GM18861 (cell line): Measurements from ENCODE around the gene STIL.
"Not testable (repeated sequence)": the region's sequence is repeated elsewhere in the genome, so short reads cannot be mapped to it uniquely, and the experiment has no call there.

Source experiments
- ATAC-seq: cut with Tn5 transposase; IDR thresholded peaks from one replicate; pipeline ENCODE4 v1.9.1; 2021; ENCODE audit not compliant: unreplicated experiment

The STIL gene

DNA sequence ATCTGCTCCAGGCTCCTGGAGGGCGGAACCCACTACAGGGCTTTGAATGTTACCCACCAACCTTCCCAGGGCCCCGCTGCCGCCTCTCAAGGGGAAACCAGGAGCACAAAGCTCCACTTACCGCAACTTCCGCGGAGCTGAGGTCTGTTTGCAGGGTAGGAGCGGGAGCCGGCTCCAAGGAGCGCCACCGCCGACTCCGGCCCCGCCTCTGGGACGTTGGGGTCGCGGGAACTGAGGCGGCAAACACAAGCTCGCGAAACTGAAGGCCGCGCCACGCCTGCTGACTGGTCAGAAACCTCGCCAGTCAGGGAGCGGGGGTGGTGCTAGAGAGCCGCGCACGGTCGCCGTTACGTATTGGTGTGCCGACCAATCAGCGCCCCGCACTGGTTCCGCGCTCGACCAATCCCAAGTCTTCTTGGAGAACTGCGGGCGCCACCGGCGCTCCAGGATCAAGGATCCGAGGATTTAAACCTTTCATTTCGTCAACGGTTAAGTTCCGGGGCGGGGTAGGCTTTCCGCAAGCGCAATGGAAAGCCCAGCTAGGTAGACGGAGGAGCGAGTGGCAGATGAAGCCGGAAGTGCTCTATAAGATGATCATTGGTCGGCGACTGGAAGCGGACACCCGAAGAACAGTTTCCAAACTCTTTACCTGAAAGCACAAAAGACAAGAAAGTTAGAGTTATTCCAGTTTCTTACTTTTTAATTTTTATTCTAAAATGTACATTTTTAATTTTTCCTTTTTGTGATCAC lies at the start of gene STIL:
Gene STIL (minus strand): TSS at position 233 of the 750 bp plus-strand sequence. CDS start 3,828 bp downstream, outside the sequence.
- ATAC-seq, result peak; percentile 93

DNA sequence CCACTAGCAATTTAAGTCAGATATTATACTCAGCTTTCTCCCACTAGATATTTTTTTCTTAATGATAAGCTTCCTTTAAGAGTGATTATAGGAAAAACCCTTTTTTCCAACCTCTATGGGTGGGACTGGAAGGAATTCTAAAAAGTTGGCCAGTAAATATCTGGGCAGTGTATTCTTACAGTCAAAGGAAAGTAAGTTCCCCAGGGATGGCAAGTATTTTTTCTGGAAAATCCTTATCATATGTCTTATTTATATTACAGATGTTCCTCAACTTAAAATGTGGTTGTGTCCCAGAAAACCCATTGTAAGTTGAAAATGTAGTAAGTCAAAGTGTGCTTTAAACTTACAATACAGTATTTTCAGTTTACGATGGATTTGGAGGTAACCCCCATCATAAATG lies 48.9 kb upstream of the STIL start:
- no peak for ATAC-seq

DNA sequence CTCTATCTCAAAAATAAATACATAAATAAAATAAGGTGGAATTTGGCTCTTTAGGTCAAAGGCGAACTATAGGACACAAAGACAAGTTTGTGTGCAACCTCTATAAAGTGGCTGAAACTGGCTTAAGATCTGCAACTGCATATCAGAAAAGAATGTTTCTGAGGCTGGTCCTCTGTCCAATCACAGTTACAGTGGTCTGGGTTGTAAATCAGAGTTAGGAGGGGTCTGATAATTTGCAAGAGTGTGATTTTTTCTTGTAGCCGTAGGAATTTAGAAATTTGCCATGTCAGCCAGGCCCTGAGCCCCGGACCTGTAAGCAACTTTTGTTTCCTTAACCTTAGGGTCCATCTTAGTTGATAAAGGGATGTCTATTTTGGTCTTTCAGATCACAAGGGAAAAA lies 47.4 kb upstream of the STIL start:
- no peak for ATAC-seq

DNA sequence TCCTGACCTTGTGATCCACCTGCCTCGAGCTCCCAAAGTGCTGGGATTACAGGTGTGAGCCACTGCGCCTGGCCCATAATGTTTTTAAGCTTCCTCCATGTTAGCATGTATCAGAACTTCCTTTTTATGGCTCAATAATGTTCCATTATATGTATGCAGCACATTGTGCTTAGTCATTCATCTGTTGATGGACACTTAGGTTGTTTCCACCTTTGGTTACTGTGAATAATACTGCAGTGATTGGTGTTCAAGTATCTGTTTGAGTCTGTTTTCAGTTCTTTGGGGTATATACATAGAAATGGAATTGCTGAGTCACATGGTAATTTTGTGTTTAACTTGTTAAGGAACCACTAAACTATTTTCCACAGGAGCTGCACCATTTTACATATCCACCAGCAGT lies 37.4 kb upstream of the STIL start:
- ATAC-seq, result peak; percentile 91

DNA sequence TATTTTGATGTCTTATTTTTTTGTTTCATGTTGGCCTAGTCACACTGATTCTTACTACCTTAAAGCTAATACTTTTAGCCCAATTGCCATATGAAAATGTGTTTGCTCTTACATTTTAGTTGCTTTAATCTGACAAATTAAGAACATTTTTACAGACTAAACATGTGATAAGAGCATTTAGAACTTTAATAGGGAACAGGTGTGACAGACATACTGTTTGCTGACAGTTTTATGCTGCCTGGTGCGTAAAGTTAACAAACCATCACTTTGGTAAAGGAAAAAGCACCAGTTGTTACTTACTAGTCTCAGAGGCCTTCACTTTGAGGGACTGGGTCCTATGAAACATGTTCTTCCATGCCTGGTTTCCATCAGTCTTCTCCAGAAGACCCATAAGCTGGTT lies 34.3 kb upstream of the STIL start:
- ATAC-seq, result no peak

DNA sequence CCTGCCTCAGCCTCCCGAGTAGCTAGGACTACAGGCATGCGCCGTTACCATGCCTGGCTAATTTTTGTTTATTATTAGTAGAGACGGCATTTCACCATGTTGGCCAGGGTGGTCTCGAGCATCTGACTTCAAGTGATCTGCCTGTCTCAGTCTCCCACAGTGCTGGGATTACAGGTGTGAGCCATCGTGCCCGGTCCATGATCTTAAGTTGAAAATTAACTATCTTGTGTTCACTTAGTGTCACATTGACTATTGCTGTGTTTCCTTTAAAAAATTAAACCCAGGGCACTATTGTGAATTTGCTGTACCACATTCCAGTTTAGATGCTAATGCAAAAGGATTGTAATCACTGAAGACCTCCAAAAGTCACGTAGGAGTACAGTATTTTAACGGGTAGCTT lies 33.8 kb upstream of the STIL start:
- ATAC-seq, result no peak

DNA sequence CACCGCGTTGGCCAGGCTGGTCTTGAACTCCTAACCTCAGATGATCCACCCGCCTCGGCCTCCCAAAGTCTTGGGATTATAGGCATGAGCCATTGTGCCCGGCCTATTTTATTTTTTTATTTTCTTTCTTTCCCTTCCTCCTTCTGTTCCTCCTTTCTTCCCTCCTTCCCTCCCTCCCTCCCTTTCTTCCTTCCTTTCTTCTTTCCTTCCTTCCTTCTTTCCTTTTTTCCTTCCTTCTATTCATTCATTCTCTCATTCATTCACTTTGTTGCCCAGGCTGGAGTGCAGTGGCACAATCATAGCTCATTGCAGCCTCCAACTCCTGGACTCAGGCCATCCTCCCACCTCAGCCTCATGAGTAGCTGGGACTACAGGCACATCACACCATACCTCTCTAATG lies 33.0 kb upstream of the STIL start:
- not testable (repeated sequence) for ATAC-seq

DNA sequence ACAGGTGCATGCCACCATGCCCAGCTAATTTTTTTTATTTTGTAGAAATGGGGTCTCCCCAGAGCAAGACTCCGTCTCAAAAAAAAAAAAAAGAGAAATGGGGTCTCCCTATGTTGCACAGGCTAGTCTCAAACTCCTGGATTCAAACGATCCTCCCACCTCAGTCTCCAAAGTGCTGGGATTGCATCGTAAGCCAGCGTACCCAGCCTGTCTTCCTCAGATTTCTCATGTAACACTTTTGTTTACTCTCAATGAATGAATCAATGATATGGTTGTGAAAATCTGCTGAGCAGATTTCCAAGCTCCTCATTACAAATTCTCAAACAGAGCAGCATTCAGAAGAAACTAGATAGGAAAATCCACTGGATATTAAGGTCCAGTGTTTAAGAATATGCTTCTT lies 26.3 kb upstream of the STIL start:
- ATAC-seq, result no peak

- ATAC-seq, result no peak
These were observed 24.5 kb upstream of the STIL start for GRCh38 chr1:47338249-47339077.

GRCh38 chr1:47337350-47337749 lies 23.4 kb upstream of the STIL start:
- ATAC-seq, result no peak

DNA sequence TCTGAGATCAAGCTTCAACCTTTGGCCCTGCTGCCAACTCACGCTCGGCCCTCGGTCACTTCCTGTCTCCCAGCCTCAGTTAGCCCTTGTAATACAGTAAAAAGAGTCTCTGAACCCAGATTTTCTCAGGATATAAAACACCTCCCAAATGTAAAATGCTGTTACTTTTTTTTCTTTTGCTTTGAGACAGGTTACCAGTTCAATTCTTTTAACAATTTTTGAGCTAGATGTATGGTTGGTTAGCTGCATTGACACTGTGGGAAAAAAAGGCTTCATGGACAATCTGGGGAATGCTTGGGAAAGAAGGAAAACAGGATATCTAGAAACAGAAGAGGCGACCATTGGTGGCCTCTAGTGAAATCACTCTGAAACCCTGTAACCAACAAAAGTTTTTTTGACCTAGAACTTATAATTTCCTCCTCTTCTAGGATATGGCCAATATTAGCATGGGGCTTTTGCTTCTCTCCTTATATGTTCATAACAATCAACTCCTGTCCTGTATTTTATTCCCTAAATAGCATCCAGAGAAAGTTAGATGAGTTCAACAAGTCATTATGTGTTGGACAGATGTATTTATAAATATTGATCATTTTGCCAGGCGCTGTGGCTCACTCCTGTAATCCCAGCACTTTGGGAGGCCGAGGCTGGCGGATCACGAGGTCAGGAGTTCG lies 21.0 kb upstream of the STIL start:
- no peak for ATAC-seq

DNA sequence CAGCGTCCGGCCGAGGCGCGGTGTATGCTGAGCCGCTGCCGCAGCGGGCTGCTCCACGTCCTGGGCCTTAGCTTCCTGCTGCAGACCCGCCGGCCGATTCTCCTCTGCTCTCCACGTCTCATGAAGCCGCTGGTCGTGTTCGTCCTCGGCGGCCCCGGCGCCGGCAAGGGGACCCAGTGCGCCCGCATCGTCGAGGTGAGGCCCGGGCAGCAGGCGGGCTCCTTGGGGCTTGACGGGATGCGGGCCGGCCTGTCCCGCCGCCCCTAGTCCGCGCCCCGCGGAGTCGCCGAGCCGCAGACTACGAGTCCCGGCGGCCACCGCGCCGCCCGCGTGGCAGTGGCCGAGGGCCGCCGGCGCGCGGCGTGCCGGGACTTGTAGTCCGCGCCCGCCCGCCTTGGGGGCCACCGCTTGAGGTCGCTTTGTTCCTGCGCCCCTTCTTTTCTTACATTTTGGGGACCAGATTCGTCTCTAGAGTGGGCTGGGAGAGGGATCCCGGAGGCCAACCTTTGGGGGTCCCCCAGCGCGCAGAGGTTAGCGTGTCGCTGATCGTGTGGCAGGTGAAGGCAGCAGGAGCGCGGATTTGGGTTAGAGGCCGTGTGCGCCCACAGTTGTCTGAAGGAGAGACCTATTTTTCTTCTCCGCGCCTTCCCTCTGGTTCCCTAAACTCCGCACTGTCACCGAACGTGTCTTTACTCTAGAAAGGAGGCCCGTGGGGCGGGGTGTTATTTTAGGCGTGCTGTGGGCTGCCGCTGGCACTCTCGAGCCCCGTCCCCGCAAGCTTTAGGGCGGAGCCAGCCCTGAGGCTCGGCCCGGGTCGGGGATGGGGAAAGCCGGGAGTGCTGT lies 20.2 kb upstream of the STIL start:
- ATAC-seq, result peak; percentile 71

- peak; percentile 72 for ATAC-seq
These were observed 19.6 kb upstream of the STIL start, which contains the start of gene CMPK1 for GRCh38 chr1:47333578-47333921. TSS of gene CMPK1 (plus strand) at chr1:47333790. CDS start at chr1:47333946, 156 bp downstream.

DNA sequence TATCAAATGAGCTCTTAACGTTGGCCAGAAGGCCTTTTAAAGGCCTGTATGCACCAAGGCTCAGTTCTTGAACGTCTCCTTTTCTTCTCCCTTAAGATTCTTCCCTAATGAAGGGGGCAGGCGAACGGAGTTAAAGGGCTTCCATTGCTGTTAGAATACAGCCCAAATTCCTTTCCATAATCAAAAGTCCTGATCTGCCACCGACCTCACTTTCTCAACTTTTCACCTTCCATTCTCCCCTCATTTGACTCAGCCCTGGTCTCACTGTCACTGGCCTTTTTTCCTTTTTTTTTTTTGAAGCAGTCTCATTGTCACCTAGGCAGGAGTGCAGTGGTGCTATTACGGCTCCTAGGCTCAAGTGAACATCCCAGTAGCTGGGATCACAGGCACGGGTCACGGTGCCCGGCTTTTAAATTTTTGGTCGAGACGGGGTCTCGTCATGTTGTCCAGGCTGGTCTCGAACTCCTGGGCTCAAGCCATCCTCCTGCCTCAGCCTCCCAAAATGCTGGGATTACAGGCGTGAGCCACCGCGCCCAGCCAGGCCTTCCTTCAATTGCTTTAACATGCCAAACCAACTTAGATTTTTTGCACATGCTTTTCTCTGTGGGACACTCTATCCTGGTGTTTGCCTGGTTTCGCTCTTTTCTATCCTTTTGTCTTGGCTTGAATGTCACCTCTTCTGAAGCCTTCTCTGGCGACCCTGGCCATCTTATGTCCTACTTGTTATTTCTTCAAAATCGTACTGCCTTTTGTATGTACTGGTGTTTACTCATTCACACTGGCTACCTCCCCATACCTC lies 19.0 kb upstream of the STIL start:
- no peak for ATAC-seq

- ATAC-seq, result no peak
These were observed 17.9 kb upstream of the STIL start for GRCh38 chr1:47331875-47332274.

DNA sequence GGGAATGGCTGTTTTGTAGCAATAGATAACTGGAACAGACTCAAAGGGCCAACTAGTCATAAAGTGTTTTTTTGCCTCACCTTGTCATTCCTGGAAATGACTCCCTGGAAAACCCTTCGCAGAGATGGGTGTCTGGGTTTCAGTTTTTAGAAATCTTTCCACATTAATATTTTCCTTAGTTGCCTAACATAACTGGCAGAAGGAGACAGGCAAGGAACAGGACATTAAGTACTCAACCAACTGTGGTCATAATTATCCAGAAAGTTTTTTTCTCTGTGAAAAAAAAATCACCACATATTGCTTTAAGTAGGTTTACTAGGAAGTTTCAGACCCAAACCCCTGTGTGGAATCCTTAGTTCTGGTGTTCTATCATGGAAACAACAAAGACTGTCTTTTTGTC lies 16.3 kb upstream of the STIL start:
- ATAC-seq, result no peak

- ATAC-seq, result no peak
These were observed 15.0 kb upstream of the STIL start for GRCh38 chr1:47328992-47329391.

GRCh38 chr1:47326271-47326670 lies 12.3 kb upstream of the STIL start:
- ATAC-seq, result no peak

DNA sequence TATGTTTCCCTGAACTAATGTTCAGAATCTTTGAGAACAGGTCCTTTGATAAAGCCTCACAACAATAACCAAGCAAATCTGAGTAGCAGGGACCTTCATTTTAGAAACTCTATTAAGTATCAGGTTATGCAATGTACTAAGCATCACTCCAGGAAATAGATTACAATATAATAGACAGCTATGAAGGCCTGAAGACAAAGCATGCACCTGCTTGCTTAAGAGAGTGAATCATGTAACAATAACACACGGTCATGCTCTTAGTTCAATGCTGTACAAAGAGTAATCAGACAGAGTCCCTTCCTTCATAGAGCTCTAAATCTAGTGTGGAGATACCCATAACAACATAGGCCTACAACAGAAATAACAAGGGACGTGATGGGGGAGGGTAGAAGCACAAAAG lies 11.6 kb upstream of the STIL start:
- no peak for ATAC-seq

DNA sequence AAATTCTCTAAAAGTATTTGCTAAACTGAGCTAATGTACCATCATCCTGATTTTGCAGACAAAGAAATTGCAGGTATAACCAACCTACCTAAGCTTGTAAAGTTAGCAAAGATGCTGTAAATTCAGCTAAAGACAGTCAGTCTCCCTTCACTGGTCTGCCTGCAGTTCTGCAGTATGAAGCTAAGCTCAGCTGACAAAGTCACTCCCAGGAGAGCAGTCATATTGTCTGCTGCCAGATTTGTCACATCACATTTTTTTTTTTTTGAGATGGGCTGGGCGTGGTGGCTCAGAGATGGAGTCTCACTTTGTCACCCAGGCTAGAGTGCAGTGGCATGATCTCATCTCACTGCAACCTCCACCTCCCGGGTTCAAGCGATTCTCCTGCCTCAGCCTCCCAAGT lies 10.7 kb upstream of the STIL start:
- no peak for ATAC-seq
